SK-N-MC (cell line): ENCODE results near the gene ALG12.
"Not testable (repeated sequence)": the region's sequence is repeated elsewhere in the genome, so short reads cannot be mapped to it uniquely, and the experiment has no call there.

Source experiments
- DNase-seq: peaks from one replicate; pipeline ENCODE4 v3.0.0-alpha.2; 2011; ENCODE audit warnings: low read depth, low spot score
- H3K27ac ChIP-seq: fragments of 200-600 bp; sonication (generic); 2 replicates; pipeline ENCODE4 v1.5.1; 2016; ENCODE audit warnings: mixed run types
- H3K36me3 ChIP-seq: fragments of 200-600 bp; sonication (generic); 2 replicates; pipeline ENCODE4 v1.6.1; 2017; ENCODE audit warnings: antibody characterized with exemption, low read length, mixed read lengths; ENCODE audit not compliant: insufficient read depth
- H3K4me3 ChIP-seq: fragments of 200-600 bp; sonication (generic); 2 replicates; pipeline ENCODE4 v1.5.1; 2016
- H3K9ac ChIP-seq: fragments of 200-600 bp; sonication (generic); 2 replicates; pipeline ENCODE4 v1.8.0; 2017; ENCODE audit warnings: mixed run types, mixed read lengths; ENCODE audit not compliant: insufficient read length
- H3K9me3 ChIP-seq: fragments of 200-600 bp; sonication (generic); 2 replicates; pipeline ENCODE4 v1.6.1; 2017; ENCODE audit warnings: low read depth, mild to moderate bottlenecking, antibody characterized with exemption, low read length, moderate library complexity, mixed read lengths
- EZH2 ChIP-seq: fragments of 200-600 bp; sonication (generic); IDR thresholded peaks from one replicate; pipeline ENCODE4 v1.6.1; 2017; ENCODE audit warnings: antibody characterized with exemption
- FOXP2 ChIP-seq: optimal IDR thresholded peaks from 2 replicates; pipeline ENCODE3; 2011; ENCODE audit warnings: mild to moderate bottlenecking, moderate library complexity; ENCODE audit not compliant: insufficient read depth; ENCODE audit errors: extremely low read length, control extremely low read depth
- POLR2AphosphoS5 ChIP-seq: IDR thresholded peaks from 2 replicates; pipeline ENCODE4 v1.6.1; 2012; ENCODE audit warnings: mild to moderate bottlenecking, low read depth, low read length, borderline replicate concordance

Gene ALG12

DNA sequence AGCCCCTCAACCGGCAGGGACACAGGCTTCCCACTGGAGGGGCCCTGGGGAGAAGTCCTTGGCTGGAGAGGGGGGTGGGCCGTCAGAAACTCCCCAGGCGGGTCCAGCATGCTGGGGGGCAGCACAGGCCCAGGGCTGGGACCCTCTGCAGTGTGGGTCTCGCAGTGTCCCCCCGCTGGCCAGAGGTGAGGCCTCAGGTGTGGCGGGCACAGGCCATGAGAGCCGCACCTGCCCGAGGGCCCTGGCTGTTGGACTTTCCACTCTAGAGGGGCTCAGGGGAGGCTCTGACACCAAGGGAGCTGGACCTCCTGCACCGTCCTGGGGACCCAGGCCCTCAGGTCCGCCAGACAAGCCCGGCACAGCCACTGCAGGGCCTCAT is 31.7 kb upstream of the ALG12 start:
- Histone ChIP-seq H3K4me3 (no peak overlapping the region), H3K36me3 (no peaks in the 10 kb centered on the region), H3K9me3 (no peaks in the 10 kb centered on the region), H3K9ac (no peak overlapping the region), H3K27ac (no peak overlapping the region)
- TF ChIP-seq POLR2AphosphoS5 = no peak
- no peak for DNase-seq

DNA sequence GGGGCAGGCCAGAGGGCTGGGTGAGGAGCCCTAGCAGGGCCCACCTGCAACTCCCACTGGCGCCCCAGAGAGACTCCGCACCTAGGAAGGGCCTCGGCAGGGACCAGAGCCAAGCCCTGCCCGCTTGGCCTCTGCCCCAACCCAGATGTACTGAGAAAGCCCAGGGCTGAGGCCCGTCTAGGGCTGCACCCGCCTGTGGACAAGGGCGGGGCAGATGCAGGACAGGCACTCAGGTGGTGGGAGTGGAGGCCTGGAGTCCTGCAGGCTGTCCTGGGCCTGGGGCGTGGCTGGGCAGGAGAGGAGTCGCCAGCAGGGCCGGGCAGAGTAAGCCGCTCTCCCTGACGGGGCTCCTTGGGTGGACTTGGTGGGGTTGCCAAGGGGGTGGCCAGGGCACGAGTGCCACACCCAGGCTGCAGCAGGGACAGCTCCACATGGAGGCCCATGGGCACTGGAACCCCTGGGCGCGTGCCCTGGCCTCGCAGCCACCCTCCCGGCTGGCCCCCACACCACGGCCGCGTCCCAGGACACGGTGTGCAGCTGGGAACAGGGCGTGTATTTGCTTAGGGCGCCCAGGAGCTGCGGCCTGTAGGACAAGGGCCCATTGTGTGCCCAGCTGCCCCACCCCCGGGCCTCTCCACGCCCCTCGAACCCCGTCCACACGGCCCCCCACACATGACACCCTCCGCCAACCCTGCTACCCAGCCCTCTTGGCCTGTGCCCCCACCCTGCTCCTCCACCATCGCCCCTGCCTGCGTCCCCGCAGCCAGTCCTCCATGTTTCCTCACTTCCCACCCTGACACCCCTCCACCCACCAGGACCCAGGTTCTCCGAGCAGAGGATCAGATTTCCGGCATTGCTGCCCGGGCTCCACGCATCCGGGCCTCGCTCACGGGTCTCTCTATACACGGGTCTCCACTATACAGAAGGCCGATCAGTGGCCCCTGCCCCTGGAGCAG is 31.0 kb upstream of the ALG12 start:
- H3K9me3 ChIP-seq = no peaks in the 10 kb centered on the region
- no peak for DNase-seq
- H3K36me3 ChIP-seq = no peaks in the 10 kb centered on the region
- no peak overlapping the region for H3K27ac ChIP-seq
- H3K9ac ChIP-seq = no peak overlapping the region
- TF ChIP-seq FOXP2 = no peak
- no peak for TF ChIP-seq POLR2AphosphoS5
- TF ChIP-seq EZH2 = no peak
- no peak overlapping the region for H3K4me3 ChIP-seq

DNA sequence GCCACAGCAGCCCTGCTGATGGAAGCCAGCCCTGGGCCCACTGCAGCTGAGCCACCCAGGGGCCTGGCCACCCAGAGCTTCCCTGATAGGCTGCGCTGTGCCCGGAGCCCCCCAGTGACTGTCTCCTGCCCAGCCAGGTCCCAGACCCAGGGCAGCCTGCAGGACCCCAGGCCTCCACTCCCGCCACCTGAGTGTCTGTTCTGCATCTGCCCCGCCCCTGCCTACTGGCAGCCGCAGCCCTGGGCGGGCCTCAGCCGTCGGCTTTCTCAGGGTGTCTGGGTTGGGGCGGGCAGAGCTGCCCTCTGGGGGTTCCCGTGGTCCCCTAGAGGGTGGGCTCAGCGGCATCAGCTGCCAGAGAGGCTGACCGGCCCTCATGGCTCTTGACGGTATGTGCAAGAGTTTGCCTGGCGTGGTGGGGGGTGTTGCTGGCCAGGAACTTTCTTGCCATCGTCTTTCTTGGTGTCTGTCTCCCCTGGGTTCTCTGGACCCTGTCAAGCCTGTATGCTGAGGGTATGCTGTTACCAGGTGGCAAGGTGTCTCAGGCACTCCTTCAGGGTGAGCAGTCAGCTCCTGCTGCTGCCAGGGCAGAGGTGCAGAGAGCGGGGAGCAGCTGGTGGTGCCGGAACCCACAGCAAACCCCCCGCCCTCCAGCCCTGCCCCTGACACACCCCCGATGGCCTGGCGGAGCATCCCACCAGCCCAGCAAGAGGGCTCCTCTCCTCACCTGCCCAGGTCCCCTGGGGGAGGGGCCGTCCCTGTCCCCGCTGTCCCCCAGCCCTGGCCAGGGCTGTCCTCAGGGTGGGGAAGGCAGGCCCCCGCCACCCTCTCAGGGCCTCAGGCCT is 30.1 kb upstream of the ALG12 start:
- DNase-seq = no peak
- H3K27ac ChIP-seq = no peak overlapping the region
- TF ChIP-seq EZH2 = no peak
- TF ChIP-seq POLR2AphosphoS5 = no peak
- TF ChIP-seq FOXP2 = no peak

DNA sequence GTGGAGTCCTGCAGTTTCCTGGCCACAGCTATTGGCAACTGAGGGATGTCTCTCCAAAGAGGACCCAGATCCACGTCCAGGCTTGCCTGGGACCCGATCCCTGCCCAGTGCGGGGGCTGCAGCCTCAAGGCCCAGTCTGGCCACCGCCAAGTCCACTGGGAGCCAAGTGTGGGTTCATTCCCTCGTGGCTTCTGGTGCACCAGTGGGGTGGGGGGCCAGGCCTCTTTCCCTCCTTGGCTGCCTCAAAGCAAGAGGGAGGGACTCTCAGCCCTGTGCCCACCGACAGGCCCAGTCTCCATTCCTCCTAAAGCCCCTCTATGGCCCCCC is 29.0 kb upstream of the ALG12 start:
- H3K9me3 ChIP-seq = no peaks in the 10 kb centered on the region
- no peak for DNase-seq
- no peak for TF ChIP-seq POLR2AphosphoS5
- TF ChIP-seq EZH2 = no peak
- TF ChIP-seq FOXP2 = no peak
- H3K4me3 ChIP-seq = peak overlapping the region; percentile 25
- H3K27ac ChIP-seq = peak overlapping the region; percentile 67
- H3K36me3 ChIP-seq = no peaks in the 10 kb centered on the region
- peak overlapping the region; percentile 60 for H3K9ac ChIP-seq

More for the DNA sequence above, 30.1 kb upstream of the ALG12 start:
- Histone ChIP-seq H3K36me3 (no peaks in the 10 kb centered on the region), H3K9me3 (no peaks in the 10 kb centered on the region), H3K9ac (no peak overlapping the region), H3K4me3 (no peak overlapping the region)

DNA sequence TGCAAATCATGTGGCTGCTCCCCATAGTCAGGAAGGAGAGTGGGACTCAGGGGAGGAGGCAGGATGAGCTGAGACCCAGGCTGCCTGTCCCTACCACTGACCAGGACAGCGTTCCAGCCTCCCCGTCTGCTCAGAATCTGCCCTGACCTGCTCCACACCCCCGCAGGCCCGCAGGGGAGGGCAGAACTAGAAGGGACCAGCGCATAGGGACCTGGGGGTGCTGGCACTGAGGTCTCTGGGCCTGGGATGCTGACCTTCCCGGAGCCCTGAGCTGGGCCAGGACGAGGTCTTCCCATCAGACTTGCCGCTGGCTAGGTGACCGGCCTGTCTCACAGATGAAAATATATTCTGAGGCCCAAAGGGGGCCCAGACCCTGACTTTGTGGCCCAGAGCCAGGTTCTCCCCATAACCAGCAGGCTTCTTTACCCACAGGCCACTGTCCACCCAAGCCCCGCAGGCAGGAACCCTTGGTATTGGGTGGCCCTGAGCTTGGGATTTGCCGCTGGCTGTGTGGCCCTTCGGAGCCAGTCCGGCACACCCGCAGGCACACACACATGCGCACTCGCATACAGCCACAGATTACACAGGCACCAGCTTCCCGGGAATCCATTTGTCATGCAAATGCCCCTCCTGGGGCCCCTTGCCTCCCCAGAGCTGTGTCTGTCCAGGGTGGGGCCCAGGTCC is 28.5 kb upstream of the ALG12 start:
- peak overlapping the region; percentile 60 for H3K9ac ChIP-seq
- peak overlapping the region; percentile 67 for H3K27ac ChIP-seq
- H3K36me3 ChIP-seq = no peaks in the 10 kb centered on the region
- H3K9me3 ChIP-seq = no peaks in the 10 kb centered on the region
- H3K4me3 ChIP-seq = peak overlapping the region; percentile 25
- TF ChIP-seq EZH2 = no peak
- no peak for TF ChIP-seq FOXP2
- TF ChIP-seq POLR2AphosphoS5 = no peak
- DNase-seq = no peak

DNA sequence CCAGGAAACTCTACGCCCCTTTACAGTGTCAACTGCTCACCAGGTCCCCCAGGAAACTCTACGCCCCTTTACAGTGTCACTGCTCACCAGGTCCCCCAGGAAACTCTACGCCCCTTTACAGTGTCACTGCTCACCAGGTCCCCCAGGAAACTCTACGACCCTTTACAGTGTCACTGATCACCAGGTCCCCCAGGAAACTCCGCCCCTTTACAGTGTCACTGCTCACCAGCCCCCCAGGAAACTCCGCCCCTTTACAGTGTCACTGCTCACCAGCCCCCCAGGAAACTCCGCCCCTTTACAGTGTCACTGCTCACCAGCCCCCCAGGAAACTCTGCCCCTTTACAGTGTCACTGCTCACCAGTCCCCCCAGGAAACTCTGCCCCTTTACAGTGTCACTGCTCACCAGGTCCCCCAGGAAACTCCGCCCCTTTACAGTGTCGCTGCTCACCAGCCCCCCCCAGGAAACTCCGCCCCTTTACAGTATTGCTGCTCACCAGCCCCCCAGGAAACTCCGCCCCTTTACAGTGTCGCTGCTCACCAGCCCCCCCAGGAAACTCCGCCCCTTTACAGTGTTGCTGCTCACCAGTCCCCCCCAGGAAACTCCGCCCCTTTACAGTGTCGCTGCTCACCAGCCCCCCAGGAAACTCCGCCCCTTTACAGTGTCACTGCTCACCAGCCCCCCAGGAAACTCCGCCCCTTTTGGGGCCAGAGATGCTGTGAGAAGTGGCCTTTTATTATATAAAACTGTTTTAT is 27.0 kb upstream of the ALG12 start:
- not testable (repeated sequence) for H3K36me3 ChIP-seq, DNase-seq, H3K9ac ChIP-seq, H3K4me3 ChIP-seq, H3K9me3 ChIP-seq
- H3K27ac ChIP-seq = peak overlapping the region; percentile 67

DNA sequence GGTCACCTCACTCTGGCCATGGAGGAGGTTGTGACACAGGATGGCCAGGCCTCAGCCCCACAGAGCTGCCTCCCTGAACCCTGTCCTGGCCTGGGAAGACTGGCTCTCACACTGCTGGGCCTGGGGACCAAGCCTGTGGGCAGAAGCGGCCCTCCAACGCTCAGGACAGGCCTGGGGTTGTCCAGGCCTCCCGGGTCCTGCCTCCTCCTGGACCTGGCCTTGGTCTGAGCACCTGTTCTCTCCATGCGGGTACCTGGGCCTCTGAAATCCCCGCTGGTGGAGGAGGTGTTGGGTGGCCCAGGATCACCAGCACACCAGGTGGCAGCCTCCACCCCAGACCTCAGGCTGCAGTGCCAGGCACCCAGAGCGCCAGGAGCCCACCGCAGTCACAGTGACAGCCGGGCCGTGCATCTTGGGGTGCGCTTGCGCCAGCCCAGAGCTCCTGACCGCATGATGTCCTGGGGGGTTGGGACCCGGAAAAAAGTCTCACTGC is 26.2 kb upstream of the ALG12 start:
- Histone ChIP-seq H3K4me3 (no peak overlapping the region), H3K27ac (peak overlapping the region; percentile 67), H3K9ac (no peak overlapping the region), H3K36me3 (no peaks in the 10 kb centered on the region), H3K9me3 (no peaks in the 10 kb centered on the region)
- DNase-seq = no peak
- TF ChIP-seq POLR2AphosphoS5 (no peak), EZH2 (no peak), FOXP2 (no peak)

DNA sequence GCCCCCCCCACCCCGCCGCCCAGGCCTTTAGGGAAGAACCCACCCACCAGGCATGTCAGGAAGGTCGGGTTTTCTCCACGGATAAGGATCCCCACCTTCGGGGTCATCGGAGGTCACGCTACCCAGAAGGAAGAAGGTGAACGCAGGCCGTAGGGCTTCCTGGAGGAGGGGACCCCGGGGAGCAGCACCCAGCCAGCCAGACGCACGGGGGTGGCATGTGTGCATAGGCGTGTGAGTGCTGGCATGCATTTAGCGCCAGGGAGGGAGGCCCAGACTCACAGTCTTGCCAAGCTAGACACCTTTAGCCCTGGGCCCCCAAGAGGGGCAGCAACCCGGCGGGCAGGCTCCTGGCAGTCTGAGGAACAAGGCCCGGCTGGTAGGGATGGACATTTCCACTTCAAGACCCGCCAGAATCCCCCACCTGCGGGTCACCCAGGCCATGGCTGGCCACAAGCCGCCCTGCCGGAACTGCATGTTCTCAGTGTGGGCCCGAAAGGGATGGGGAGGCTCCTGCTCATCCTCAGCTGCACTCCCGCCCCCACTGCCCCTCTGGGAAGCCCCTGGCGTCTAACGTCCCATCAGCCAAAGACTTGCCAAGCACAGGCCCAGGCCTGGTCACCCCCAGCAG is 25.6 kb upstream of the ALG12 start:
- Histone ChIP-seq H3K36me3 (no peaks in the 10 kb centered on the region), H3K9ac (no peak overlapping the region), H3K9me3 (no peaks in the 10 kb centered on the region), H3K27ac (peak overlapping the region; percentile 62), H3K4me3 (no peak overlapping the region)
- DNase-seq = no peak
- TF ChIP-seq POLR2AphosphoS5 = no peak
- TF ChIP-seq FOXP2 = no peak
- TF ChIP-seq EZH2 = no peak
